HG03520 (cell line): Measurements from ENCODE around the gene SSC5D.
"Not testable (repeated sequence)": the region's sequence is repeated elsewhere in the genome, so short reads cannot be mapped to it uniquely, and the experiment has no call there.

ENCODE experiments used
- ATAC-seq: cut with Tn5 transposase; IDR thresholded peaks from one replicate; pipeline ENCODE4 v1.9.1; 2021; ENCODE audit warnings: mild to moderate bottlenecking, moderate library complexity; ENCODE audit not compliant: unreplicated experiment

SSC5D gene

GRCh38 chr19:55487924-55488687 lies at the start of gene SSC5D:
Gene SSC5D, plus strand, starts transcription at chr19:55488436. Its CDS starts 154 bp downstream, at chr19:55488590.
- no peak for ATAC-seq

- no peak for ATAC-seq
These were observed 49.2 kb upstream of the SSC5D start for GRCh38 chr19:55439052-55439451.

GRCh38 chr19:55440411-55441105 lies 47.7 kb upstream of the SSC5D start:
- no peak for ATAC-seq

GRCh38 chr19:55441319-55441691 lies 46.9 kb upstream of the SSC5D start:
- ATAC-seq: no peak

- ATAC-seq: no peak
These were observed 46.4 kb upstream of the SSC5D start for GRCh38 chr19:55441692-55442321.

GRCh38 chr19:55442372-55442961 lies 45.8 kb upstream of the SSC5D start:
- no peak for ATAC-seq

GRCh38 chr19:55443045-55443823 lies 45.0 kb upstream of the SSC5D start, which contains the start of gene SHISA7:
Gene SHISA7, minus strand, starts transcription at chr19:55443300. Its CDS starts 437 bp downstream, at chr19:55442863.
- no peak for ATAC-seq

GRCh38 chr19:55443824-55444480 lies 44.3 kb upstream of the SSC5D start:
- no peak for ATAC-seq

GRCh38 chr19:55444646-55445045 lies 43.6 kb upstream of the SSC5D start:
- no peak for ATAC-seq

- no peak for ATAC-seq
These were observed 42.2 kb upstream of the SSC5D start for GRCh38 chr19:55446060-55446459.

GRCh38 chr19:55447421-55448174 lies 40.6 kb upstream of the SSC5D start:
- ATAC-seq: no peak

GRCh38 chr19:55448175-55448490 lies 40.1 kb upstream of the SSC5D start:
- ATAC-seq: not testable (repeated sequence)

- no peak for ATAC-seq
These were observed 38.8 kb upstream of the SSC5D start for GRCh38 chr19:55449469-55449868.

- ATAC-seq: no peak
These were observed 36.9 kb upstream of the SSC5D start for GRCh38 chr19:55451163-55451964.

GRCh38 chr19:55451965-55452748 lies 36.1 kb upstream of the SSC5D start:
- ATAC-seq: no peak

GRCh38 chr19:55452749-55453346 lies 35.4 kb upstream of the SSC5D start:
- ATAC-seq: no peak

- ATAC-seq: no peak
These were observed 34.5 kb upstream of the SSC5D start for GRCh38 chr19:55453511-55454260.
